NT2/D1 (cell line): Measurements from ENCODE around the gene RBFOX2.
"Not testable (repeated sequence)": the region's sequence is repeated elsewhere in the genome, so short reads cannot be mapped to it uniquely, and the experiment has no call there.

Source experiments
- DNase-seq: peaks from one replicate; pipeline ENCODE4 v3.0.0-alpha.2; 2011; ENCODE audit warnings: low read depth, low spot score
- H3K27me3 ChIP-seq: 2 replicates; pipeline ENCODE4 v1.6.0; 2011; ENCODE audit warnings: mild to moderate bottlenecking; ENCODE audit not compliant: insufficient read length, insufficient read depth
- H3K36me3 ChIP-seq: 2 replicates; pipeline ENCODE4 v1.6.1; 2011; ENCODE audit warnings: mild to moderate bottlenecking, low read length, mixed read lengths; ENCODE audit not compliant: insufficient read depth, insufficient read length
- H3K4me1 ChIP-seq: 2 replicates; pipeline ENCODE4 v1.5.1; 2011; ENCODE audit not compliant: insufficient read depth, insufficient read length
- H3K4me3 ChIP-seq: 2 replicates; pipeline ENCODE4 v1.5.1; 2011; ENCODE audit warnings: low read depth; ENCODE audit not compliant: insufficient read length
- H3K9ac ChIP-seq: 2 replicates; pipeline ENCODE4 v1.6.0; 2011; ENCODE audit warnings: low read depth; ENCODE audit not compliant: insufficient read length
- H3K9me3 ChIP-seq: 2 replicates; pipeline ENCODE4 v1.5.1; 2011; ENCODE audit warnings: mild to moderate bottlenecking, low read length; ENCODE audit not compliant: insufficient read depth
- SUZ12 ChIP-seq: IDR thresholded peaks from 2 replicates; pipeline ENCODE4 v1.6.1; 2011; ENCODE audit not compliant: insufficient read length, insufficient read depth; ENCODE audit errors: extremely low read depth
- YY1 ChIP-seq: IDR thresholded peaks from 2 replicates; pipeline ENCODE4 v1.6.1; 2011; ENCODE audit not compliant: insufficient read length, insufficient read depth
- ZNF274 ChIP-seq: IDR thresholded peaks from 2 replicates; pipeline ENCODE4 v1.6.1; 2011; ENCODE audit warnings: mild to moderate bottlenecking, low read depth, low read length

RBFOX2 gene

GRCh38 chr22:35708453-35708852 is 320.2 kb downstream of the RBFOX2 start:
- H3K4me1 ChIP-seq, result no peaks in the 10 kb centered on the region
- no peak overlapping the region for H3K9ac ChIP-seq
- no peaks in the 10 kb centered on the region for H3K9me3 ChIP-seq
- no peak for TF ChIP-seq YY1
- TF ChIP-seq SUZ12, result no peak
- no peak for TF ChIP-seq ZNF274
- no peaks in the 10 kb centered on the region for H3K27me3 ChIP-seq
- DNase-seq, result no peak
- H3K36me3 ChIP-seq, result no peaks in the 10 kb centered on the region
- no peak overlapping the region for H3K4me3 ChIP-seq

- no peak for DNase-seq
- H3K9ac ChIP-seq, result no peak overlapping the region
- no peak for TF ChIP-seq ZNF274
- H3K4me3 ChIP-seq, result no peak overlapping the region
- no peaks in the 10 kb centered on the region for H3K9me3 ChIP-seq
- H3K4me1 ChIP-seq, result no peaks in the 10 kb centered on the region
- no peaks in the 10 kb centered on the region for H3K36me3 ChIP-seq
- no peaks in the 10 kb centered on the region for H3K27me3 ChIP-seq
Measured at GRCh38 chr22:35705141-35705540, 323.5 kb downstream of the RBFOX2 start.

- Histone ChIP-seq H3K9me3 (no peaks in the 10 kb centered on the region), H3K4me3 (no peak overlapping the region), H3K36me3 (no peaks in the 10 kb centered on the region), H3K9ac (no peak overlapping the region), H3K4me1 (no peaks in the 10 kb centered on the region), H3K27me3 (no peaks in the 10 kb centered on the region)
- TF ChIP-seq YY1 (no peak), SUZ12 (no peak), ZNF274 (no peak)
- DNase-seq, result no peak
Measured at GRCh38 chr22:35703861-35704584, 324.6 kb downstream of the RBFOX2 start.

- H3K36me3 ChIP-seq, H3K9me3 ChIP-seq, H3K4me1 ChIP-seq, H3K27me3 ChIP-seq, DNase-seq, H3K9ac ChIP-seq, H3K4me3 ChIP-seq: not testable (repeated sequence)
Measured at GRCh38 chr22:35699852-35700251, 328.8 kb downstream of the RBFOX2 start.

- DNase-seq, result no peak
- no peak for TF ChIP-seq ZNF274
- no peak for TF ChIP-seq SUZ12
- no peak for TF ChIP-seq YY1
- no peak overlapping the region for H3K4me3 ChIP-seq
Measured at GRCh38 chr22:35697142-35697541, 331.5 kb downstream of the RBFOX2 start.

GRCh38 chr22:35695202-35695601 is 333.4 kb downstream of the RBFOX2 start:
- Histone ChIP-seq H3K9ac (no peak overlapping the region), H3K9me3 (no peaks in the 10 kb centered on the region), H3K36me3 (no peaks in the 10 kb centered on the region), H3K4me3 (no peak overlapping the region), H3K4me1 (no peaks in the 10 kb centered on the region), H3K27me3 (peaks cover 9% of the 10 kb centered on the region)
- TF ChIP-seq YY1, result no peak
- TF ChIP-seq ZNF274, result no peak
- no peak for TF ChIP-seq SUZ12
- DNase-seq, result no peak

More at GRCh38 chr22:35697142-35697541, 331.5 kb downstream of the RBFOX2 start:
- H3K4me1 ChIP-seq, result no peaks in the 10 kb centered on the region
- H3K27me3 ChIP-seq, result peaks cover 9% of the 10 kb centered on the region
- H3K9ac ChIP-seq, result no peak overlapping the region
- H3K9me3 ChIP-seq, result no peaks in the 10 kb centered on the region
- H3K36me3 ChIP-seq, result no peaks in the 10 kb centered on the region

GRCh38 chr22:35690001-35690400 is 338.6 kb downstream of the RBFOX2 start:
- Histone ChIP-seq H3K9ac (no peak overlapping the region), H3K4me1 (no peaks in the 10 kb centered on the region), H3K4me3 (no peak overlapping the region), H3K27me3 (peaks cover 5% of the 10 kb centered on the region), H3K36me3 (no peaks in the 10 kb centered on the region), H3K9me3 (no peaks in the 10 kb centered on the region)
- no peak for DNase-seq
- TF ChIP-seq YY1, result no peak
- no peak for TF ChIP-seq ZNF274
- no peak for TF ChIP-seq SUZ12
